ENCODE data around the gene DEPDC7.
A peak's percentile ranks its signal among the peaks of the same experiment; 100 is the strongest.

DEPDC7 gene

GRCh38 chr11:33039274-33040032, 23.8 kb downstream of the DEPDC7 start, which contains the start of gene TCP11L1:
Gene TCP11L1 (plus strand): TSS chr11:33039572. CDS start chr11:33043774, 4,202 bp downstream.
- H3K27ac ChIP-seq = peak within 1 kb of the TSS; percentile 94
- H3K27me3 ChIP-seq (replicated peaks) = no peaks in the 10 kb centered on the region
- in situ Hi-C loops (cut with HindIII; ENCODE audit: low pct_ligation_motif_present, low sequenced_read_pairs) = no loop called here
- TF ChIP-seq, protein P1, sequence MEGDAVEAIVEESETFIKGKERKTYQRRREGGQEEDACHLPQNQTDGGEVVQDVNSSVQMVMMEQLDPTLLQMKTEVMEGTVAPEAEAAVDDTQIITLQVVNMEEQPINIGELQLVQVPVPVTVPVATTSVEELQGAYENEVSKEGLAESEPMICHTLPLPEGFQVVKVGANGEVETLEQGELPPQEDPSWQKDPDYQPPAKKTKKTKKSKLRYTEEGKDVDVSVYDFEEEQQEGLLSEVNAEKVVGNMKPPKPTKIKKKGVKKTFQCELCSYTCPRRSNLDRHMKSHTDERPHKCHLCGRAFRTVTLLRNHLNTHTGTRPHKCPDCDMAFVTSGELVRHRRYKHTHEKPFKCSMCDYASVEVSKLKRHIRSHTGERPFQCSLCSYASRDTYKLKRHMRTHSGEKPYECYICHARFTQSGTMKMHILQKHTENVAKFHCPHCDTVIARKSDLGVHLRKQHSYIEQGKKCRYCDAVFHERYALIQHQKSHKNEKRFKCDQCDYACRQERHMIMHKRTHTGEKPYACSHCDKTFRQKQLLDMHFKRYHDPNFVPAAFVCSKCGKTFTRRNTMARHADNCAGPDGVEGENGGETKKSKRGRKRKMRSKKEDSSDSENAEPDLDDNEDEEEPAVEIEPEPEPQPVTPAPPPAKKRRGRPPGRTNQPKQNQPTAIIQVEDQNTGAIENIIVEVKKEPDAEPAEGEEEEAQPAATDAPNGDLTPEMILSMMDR (IDR thresholded peaks at IDR 0.05; ENCODE audit: low read depth, low read length, missing control alignments) = peak; percentile 8
- H3K36me3 ChIP-seq (replicated peaks) = no peaks in the 10 kb centered on the region
- H3K4me3 ChIP-seq (ENCODE audit: low read depth, low read length) = peak within 1 kb of the TSS; percentile 89
- peak; percentile 89 for DNase-seq

GRCh38 chr11:33040033-33040861, 24.6 kb downstream of the DEPDC7 start:
- in situ Hi-C loops (cut with HindIII; ENCODE audit: low pct_ligation_motif_present, low sequenced_read_pairs) = no loop called here
- no peak for DNase-seq
- Histone ChIP-seq H3K27me3 (replicated peaks) (no peaks in the 10 kb centered on the region), H3K27ac (peak overlapping the region; percentile 94), H3K4me3 (ENCODE audit: low read depth, low read length) (peak overlapping the region; percentile 89), H3K36me3 (replicated peaks) (peaks cover under 1% of the 10 kb centered on the region)
- TF ChIP-seq, protein P1 (IDR thresholded peaks at IDR 0.05; ENCODE audit: low read depth, low read length, missing control alignments) = no peak

- DNase-seq = no peak
- peak overlapping the region; percentile 89 for H3K4me3 ChIP-seq (ENCODE audit: low read depth, low read length)
- H3K27me3 ChIP-seq (replicated peaks) = no peaks in the 10 kb centered on the region
- no peak overlapping the region for H3K27ac ChIP-seq
- in situ Hi-C loops (cut with HindIII; ENCODE audit: low pct_ligation_motif_present, low sequenced_read_pairs) = no loop called here
- peaks cover 4% of the 10 kb centered on the region for H3K36me3 ChIP-seq (replicated peaks)
- TF ChIP-seq, protein P1 (IDR thresholded peaks at IDR 0.05; ENCODE audit: low read depth, low read length, missing control alignments) = no peak
Measured at GRCh38 chr11:33040862-33041453, 25.3 kb downstream of the DEPDC7 start.

DNA sequence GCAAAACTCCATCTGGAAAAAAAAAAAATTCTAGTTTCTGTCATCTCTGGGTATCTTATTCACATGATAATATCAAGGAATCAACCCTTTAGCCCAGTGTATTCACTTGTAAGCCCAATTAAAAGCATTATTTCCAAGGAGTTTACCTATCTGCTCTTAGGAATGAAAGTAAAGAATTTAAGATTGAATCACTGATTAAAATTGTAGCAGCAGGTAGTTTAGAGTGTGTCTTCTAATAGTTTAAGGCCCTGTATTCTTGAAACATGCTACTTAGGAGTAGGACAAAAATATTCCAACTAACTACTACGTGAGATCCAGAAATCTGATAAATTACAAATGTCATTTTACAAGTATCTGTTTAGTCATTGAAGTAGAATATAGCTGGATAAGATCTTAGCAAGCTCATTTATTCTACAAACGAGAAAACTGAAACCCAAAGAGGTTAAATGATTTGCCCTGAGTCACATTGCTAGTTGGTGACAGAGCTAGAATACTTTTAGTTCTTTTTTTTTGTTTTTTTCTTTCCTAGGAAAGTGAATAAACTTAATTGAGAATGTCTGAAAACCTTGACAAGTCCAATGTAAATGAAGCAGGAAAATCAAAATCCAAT, 27.6 kb downstream of the DEPDC7 start:
- Histone ChIP-seq H3K27me3 (replicated peaks) (no peaks in the 10 kb centered on the region), H3K4me3 (ENCODE audit: low read depth, low read length) (no peak overlapping the region), H3K27ac (no peak overlapping the region), H3K36me3 (replicated peaks) (peaks cover 7% of the 10 kb centered on the region)
- in situ Hi-C loops (cut with HindIII; ENCODE audit: low pct_ligation_motif_present, low sequenced_read_pairs) = no loop called here
- TF ChIP-seq, protein P1 (IDR thresholded peaks at IDR 0.05; ENCODE audit: low read depth, low read length, missing control alignments) = no peak
- DNase-seq = no peak

DNA sequence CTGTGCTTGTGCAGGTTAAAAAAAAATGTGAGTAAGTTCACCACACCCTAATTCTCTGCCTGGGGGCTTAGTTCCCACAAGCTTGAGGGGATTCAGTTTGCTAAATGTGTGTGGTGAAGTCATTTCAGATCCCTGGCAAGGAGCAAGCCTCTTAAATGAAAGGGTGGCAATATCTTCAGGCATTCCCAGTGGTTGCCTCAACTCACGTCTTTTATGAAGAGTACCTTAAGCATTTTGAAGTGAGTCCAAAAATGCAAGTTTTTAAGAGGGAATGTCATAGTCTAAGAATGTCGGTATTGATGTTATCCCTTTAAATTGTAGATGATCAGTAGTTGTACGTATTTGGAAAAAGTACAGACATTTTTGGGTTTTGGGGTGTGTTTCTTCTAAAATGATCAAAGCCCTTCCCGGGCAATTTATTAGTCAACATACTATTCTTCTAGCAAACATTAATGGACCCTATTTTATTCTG, 28.6 kb downstream of the DEPDC7 start:
- H3K36me3 ChIP-seq (replicated peaks) = peaks cover 7% of the 10 kb centered on the region
- TF ChIP-seq, protein P1 (IDR thresholded peaks at IDR 0.05; ENCODE audit: low read depth, low read length, missing control alignments) = no peak
- no peak overlapping the region for H3K27ac ChIP-seq
- DNase-seq = no peak
- in situ Hi-C loops (cut with HindIII; ENCODE audit: low pct_ligation_motif_present, low sequenced_read_pairs) = no loop called here
- H3K4me3 ChIP-seq (ENCODE audit: low read depth, low read length) = no peak overlapping the region
- H3K27me3 ChIP-seq (replicated peaks) = no peaks in the 10 kb centered on the region
